Mammary epithelial cell (primary cell): Measurements from ENCODE around the gene SLC26A1.

Experiments used
- EZH2 ChIP-seq: IDR thresholded peaks from 2 replicates; pipeline ENCODE4 v1.6.1; 2012; ENCODE audit warnings: low read length, inconsistent platforms, borderline replicate concordance
- TF ChIP-seq, protein P1 (sequence below), 2 donors: IDR thresholded peaks in 1 of 2; conservative IDR thresholded peaks in 1 of 2; 2 replicates each; pipeline ENCODE4 v1.5.1; 2011 to 2012; ENCODE audit warnings: inconsistent platforms in 2 of 2, low read length in 2 of 2, mild to moderate bottlenecking in 2 of 2, control low read depth in 1 of 2, low read depth in 1 of 2; ENCODE audit not compliant: insufficient read depth in 1 of 2; ENCODE audit errors: extremely low read depth in 1 of 2

DNA sequence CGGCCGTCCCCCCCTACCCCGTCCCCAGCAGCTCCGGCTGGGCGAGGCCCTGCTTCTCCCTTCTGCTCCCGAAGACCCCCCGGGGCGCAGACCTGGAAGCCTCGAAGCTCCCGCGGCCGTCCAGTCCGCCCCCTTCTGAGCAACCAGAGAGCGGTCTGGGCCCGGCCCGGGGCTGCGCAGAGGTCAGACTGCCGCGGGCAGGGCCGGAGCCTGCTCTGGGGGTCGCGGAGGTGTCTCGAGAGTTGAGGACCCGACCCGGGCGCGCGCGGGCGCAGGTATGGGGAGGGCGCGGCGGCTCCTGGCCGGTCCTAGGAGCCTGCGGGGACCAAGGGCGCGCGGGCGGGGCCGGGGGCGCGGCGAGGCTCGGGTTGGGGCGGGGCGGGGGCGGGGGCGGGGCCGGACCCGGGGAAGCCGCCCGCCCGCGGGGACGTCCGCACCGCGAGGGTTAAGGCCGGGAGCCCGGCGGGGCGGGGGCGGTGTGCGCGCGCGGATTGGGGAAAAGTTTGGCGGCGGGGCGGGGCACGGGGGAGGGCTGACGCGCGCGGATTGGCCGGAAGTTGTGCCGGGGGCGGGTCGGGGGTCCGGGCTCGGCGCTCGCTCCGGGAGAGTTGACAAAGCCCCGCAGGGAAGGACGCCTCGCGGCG is 17.9 kb upstream of the SLC26A1 start, which contains the start of gene FGFRL1:
- TF ChIP-seq, protein P1, sequence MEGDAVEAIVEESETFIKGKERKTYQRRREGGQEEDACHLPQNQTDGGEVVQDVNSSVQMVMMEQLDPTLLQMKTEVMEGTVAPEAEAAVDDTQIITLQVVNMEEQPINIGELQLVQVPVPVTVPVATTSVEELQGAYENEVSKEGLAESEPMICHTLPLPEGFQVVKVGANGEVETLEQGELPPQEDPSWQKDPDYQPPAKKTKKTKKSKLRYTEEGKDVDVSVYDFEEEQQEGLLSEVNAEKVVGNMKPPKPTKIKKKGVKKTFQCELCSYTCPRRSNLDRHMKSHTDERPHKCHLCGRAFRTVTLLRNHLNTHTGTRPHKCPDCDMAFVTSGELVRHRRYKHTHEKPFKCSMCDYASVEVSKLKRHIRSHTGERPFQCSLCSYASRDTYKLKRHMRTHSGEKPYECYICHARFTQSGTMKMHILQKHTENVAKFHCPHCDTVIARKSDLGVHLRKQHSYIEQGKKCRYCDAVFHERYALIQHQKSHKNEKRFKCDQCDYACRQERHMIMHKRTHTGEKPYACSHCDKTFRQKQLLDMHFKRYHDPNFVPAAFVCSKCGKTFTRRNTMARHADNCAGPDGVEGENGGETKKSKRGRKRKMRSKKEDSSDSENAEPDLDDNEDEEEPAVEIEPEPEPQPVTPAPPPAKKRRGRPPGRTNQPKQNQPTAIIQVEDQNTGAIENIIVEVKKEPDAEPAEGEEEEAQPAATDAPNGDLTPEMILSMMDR (conservative IDR thresholded peaks at IDR 0.05 in 1 of 2, IDR thresholded peaks at IDR 0.05 in 1 of 2; ENCODE audit: extremely low read depth in 1 of 2, insufficient read depth in 1 of 2, low read depth in 1 of 2, low read length in 2 of 2): no peak
- no peak for TF ChIP-seq EZH2
